Ishikawa (cell line): ENCODE data around the gene CA10.

Experiments used
- CREB1 ChIP-seq: IDR thresholded peaks from 2 replicates; pipeline ENCODE4 v1.6.1; 2012; ENCODE audit warnings: low read depth
- EP300 ChIP-seq: IDR thresholded peaks from 2 replicates; pipeline ENCODE4 v1.6.1; 2012; ENCODE audit warnings: borderline replicate concordance
- FOXM1 ChIP-seq: IDR thresholded peaks from 2 replicates; pipeline ENCODE4 v1.6.1; 2012; ENCODE audit warnings: low read depth, borderline replicate concordance
- MAX ChIP-seq: IDR thresholded peaks from 2 replicates; pipeline ENCODE4 v1.6.1; 2012
- NFIC ChIP-seq: IDR thresholded peaks from 2 replicates; pipeline ENCODE4 v1.6.1; 2012
- RAD21 ChIP-seq: IDR thresholded peaks from 2 replicates; pipeline ENCODE4 v1.6.1; 2012; ENCODE audit warnings: low read depth
- REST ChIP-seq: IDR thresholded peaks from 2 replicates; pipeline ENCODE4 v1.6.1; 2012; ENCODE audit warnings: low read depth, mild to moderate bottlenecking
- TCF12 ChIP-seq: IDR thresholded peaks from 2 replicates; pipeline ENCODE4 v1.6.1; 2012; ENCODE audit warnings: low read depth
- TEAD4 ChIP-seq: IDR thresholded peaks from 2 replicates; pipeline ENCODE4 v1.6.1; 2012
- USF1 ChIP-seq: IDR thresholded peaks from 2 replicates; pipeline ENCODE4 v1.6.1; 2012
- YY1 ChIP-seq: IDR thresholded peaks from 2 replicates; pipeline ENCODE4 v1.6.1; 2012; ENCODE audit warnings: low read depth

GRCh38 chr17:51820252-51820651 lies 338.3 kb downstream of the CA10 start:
- TF ChIP-seq TEAD4 (no peak), USF1 (no peak), FOXM1 (no peak), EP300 (no peak), MAX (no peak), TCF12 (no peak), NFIC (no peak), REST (no peak), CREB1 (no peak), RAD21 (no peak), YY1 (no peak)
